Measurements from ENCODE around the gene LUC7L.

Gene LUC7L

GRCh38 chr16:188674-189073 lies 40.6 kb downstream of the LUC7L start:
- Histone ChIP-seq H3K9me3 (ENCODE audit: control insufficient read depth, insufficient read depth, low read length) (no peaks in the 10 kb centered on the region), H4K20me1 (ENCODE audit: control insufficient read depth, insufficient read depth, low read depth, low read length) (no peaks in the 10 kb centered on the region), H3K79me2 (ENCODE audit: control insufficient read depth, low read length) (no peaks in the 10 kb centered on the region), H3K36me3 (ENCODE audit: control insufficient read depth, low read length) (peaks cover 57% of the 10 kb centered on the region), H3K4me3 (ENCODE audit: low read length) (no peak overlapping the region), H3K27me3 (ENCODE audit: control insufficient read depth, low read length) (no peaks in the 10 kb centered on the region), H3F3A (ENCODE audit: control insufficient read depth, insufficient read depth) (peaks cover 4% of the 10 kb centered on the region), H3K4me1 (ENCODE audit: control insufficient read depth, low read length) (no peaks in the 10 kb centered on the region), H3K4me2 (ENCODE audit: low read length) (no peak overlapping the region), H3K9me2 (replicated peaks; ENCODE audit: control insufficient read depth, low read length) (no peaks in the 10 kb centered on the region), H3K27ac (ENCODE audit: low read depth, low read length) (no peak overlapping the region)
- TF ChIP-seq EZH2phosphoT487 (IDR thresholded peaks at IDR 0.05; ENCODE audit: borderline replicate concordance, low read length) (no peak), CTCF (IDR thresholded peaks at IDR 0.05; ENCODE audit: low read depth, low read length, poor library complexity, severe bottlenecking) (peak; percentile 57)

GRCh38 chr16:187330-187729 lies 41.9 kb downstream of the LUC7L start:
- no peak for TF ChIP-seq CTCF (IDR thresholded peaks at IDR 0.05; ENCODE audit: low read depth, low read length, poor library complexity, severe bottlenecking)
- TF ChIP-seq EZH2phosphoT487 (IDR thresholded peaks at IDR 0.05; ENCODE audit: borderline replicate concordance, low read length): no peak
- H3K4me3 ChIP-seq (ENCODE audit: low read length): no peak overlapping the region

DNA sequence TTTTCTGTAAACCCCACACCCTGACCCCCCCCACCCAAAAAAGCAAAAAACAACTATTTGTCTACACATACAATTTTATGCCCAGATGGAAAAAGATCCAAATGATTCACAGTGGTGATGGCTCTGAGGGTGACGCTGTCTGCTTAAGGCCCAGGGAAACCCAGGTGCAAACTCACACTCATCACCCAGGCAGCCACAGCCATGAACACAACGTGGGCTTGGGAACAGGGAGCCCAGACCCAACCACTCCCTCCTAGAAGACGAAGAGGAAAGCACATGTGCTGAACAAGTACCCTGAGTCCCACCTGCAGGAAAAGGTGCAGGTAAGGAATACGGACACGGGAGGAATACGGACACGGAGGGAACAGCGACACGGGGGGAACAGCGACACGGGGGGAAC lies 43.6 kb downstream of the LUC7L start:
- H3K36me3 ChIP-seq (ENCODE audit: control insufficient read depth, low read length): peaks cover 31% of the 10 kb centered on the region
- no peak overlapping the region for H3K4me2 ChIP-seq (ENCODE audit: low read length)
- H3K79me2 ChIP-seq (ENCODE audit: control insufficient read depth, low read length): no peaks in the 10 kb centered on the region
- no peaks in the 10 kb centered on the region for H4K20me1 ChIP-seq (ENCODE audit: control insufficient read depth, insufficient read depth, low read depth, low read length)
- H3K4me3 ChIP-seq (ENCODE audit: low read length): no peak overlapping the region
- H3K27me3 ChIP-seq (ENCODE audit: control insufficient read depth, low read length): no peaks in the 10 kb centered on the region
- peaks cover 11% of the 10 kb centered on the region for H3F3A ChIP-seq (ENCODE audit: control insufficient read depth, insufficient read depth)
- TF ChIP-seq CTCF (IDR thresholded peaks at IDR 0.05; ENCODE audit: low read depth, low read length, poor library complexity, severe bottlenecking) (no peak), EZH2phosphoT487 (IDR thresholded peaks at IDR 0.05; ENCODE audit: borderline replicate concordance, low read length) (no peak)
- peaks cover 10% of the 10 kb centered on the region for H3K4me1 ChIP-seq (ENCODE audit: control insufficient read depth, low read length)
- no peak overlapping the region for H3K27ac ChIP-seq (ENCODE audit: low read depth, low read length)
- H3K9me2 ChIP-seq (replicated peaks; ENCODE audit: control insufficient read depth, low read length): no peaks in the 10 kb centered on the region
- H3K9me3 ChIP-seq (ENCODE audit: control insufficient read depth, insufficient read depth, low read length): no peaks in the 10 kb centered on the region

More at GRCh38 chr16:187330-187729, 41.9 kb downstream of the LUC7L start:
- H3K79me2 ChIP-seq (ENCODE audit: control insufficient read depth, low read length): no peaks in the 10 kb centered on the region
- H3F3A ChIP-seq (ENCODE audit: control insufficient read depth, insufficient read depth): peaks cover 11% of the 10 kb centered on the region
- H3K9me2 ChIP-seq (replicated peaks; ENCODE audit: control insufficient read depth, low read length): no peaks in the 10 kb centered on the region
- no peaks in the 10 kb centered on the region for H4K20me1 ChIP-seq (ENCODE audit: control insufficient read depth, insufficient read depth, low read depth, low read length)
- H3K27me3 ChIP-seq (ENCODE audit: control insufficient read depth, low read length): no peaks in the 10 kb centered on the region
- H3K27ac ChIP-seq (ENCODE audit: low read depth, low read length): no peak overlapping the region
- no peak overlapping the region for H3K4me2 ChIP-seq (ENCODE audit: low read length)
- H3K9me3 ChIP-seq (ENCODE audit: control insufficient read depth, insufficient read depth, low read length): no peaks in the 10 kb centered on the region
- H3K4me1 ChIP-seq (ENCODE audit: control insufficient read depth, low read length): no peaks in the 10 kb centered on the region
- peaks cover 45% of the 10 kb centered on the region for H3K36me3 ChIP-seq (ENCODE audit: control insufficient read depth, low read length)

Measured in DOHH2 (cell line).